Measurements from ENCODE around the gene KDM6A. TPM values are rescaled to one million over a fixed set of nuclear protein-coding genes. Genes with fewer than 3 reads are reported as not detected.
"Not testable (repeated sequence)": the region's sequence is repeated elsewhere in the genome, so short reads cannot be mapped to it uniquely, and the experiment has no call there.

The KDM6A gene
- total RNA-seq, 1 donor from 2014 or later = 30.3 TPM

DNA sequence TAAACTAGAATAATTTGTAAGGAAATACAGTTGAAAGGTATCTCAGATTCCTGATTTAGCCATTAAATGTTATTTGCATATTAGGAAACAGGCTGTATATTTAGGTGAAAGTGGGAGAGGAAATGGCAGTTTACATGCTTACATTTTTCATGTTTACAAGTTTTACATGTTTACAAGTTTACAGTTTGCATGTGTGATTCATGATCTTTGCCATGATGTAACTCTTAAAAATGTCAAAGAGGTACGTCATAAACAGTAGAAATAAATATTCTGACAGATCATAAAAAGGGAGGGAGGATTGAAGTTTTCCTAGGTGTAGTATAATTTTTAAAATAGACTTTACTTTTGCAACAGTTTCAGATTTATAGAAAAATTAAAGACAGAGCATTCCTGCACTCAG is 45.7 kb downstream of the KDM6A start:
- intact Hi-C loops (cut with micrococcal nuclease) = no loop called here

DNA sequence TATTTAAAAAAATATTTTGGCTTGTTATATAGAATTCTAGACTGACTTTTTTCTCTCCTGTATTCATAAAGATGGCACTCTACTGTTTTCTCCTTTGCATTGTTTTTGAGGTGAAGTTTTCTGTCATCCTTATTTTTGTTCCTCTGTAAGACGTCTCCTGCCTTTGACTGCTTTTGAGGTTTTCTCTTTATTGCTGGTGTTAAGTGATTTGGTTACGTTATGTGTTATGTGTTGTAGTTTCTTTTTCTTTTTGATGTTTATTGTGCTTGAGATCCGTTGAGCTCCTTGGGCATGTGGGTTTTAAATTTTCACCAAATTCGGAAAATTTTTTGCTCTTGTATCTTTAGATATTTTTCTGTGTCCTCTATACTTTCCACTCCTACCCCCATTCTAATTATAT is 50.0 kb downstream of the KDM6A start:
- intact Hi-C loops (cut with micrococcal nuclease) = loop anchor here (2.0 kb wide), 1 partner anchor 48 kb away; no protein-coding TSS in a partner anchor

DNA sequence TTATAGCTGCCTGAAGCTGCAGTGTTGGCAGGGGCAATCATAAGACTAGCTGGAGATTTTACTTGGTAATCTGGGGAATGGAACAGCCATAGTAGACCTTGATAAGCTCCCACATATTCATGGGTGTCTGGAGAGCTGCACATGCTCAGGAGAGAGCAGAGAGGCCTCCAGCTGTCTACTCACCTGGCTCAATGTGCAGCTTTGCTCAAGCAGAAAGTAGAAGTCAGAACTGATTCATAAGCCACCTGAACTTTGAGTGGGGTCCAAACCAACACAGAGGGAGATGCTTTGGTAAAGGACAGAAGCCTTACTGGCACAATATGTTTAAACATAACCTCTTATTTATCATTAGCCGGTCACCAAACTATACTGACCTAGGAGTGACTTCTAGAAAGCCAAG is 54.4 kb downstream of the KDM6A start:
- intact Hi-C loops (cut with micrococcal nuclease) = no loop called here

DNA sequence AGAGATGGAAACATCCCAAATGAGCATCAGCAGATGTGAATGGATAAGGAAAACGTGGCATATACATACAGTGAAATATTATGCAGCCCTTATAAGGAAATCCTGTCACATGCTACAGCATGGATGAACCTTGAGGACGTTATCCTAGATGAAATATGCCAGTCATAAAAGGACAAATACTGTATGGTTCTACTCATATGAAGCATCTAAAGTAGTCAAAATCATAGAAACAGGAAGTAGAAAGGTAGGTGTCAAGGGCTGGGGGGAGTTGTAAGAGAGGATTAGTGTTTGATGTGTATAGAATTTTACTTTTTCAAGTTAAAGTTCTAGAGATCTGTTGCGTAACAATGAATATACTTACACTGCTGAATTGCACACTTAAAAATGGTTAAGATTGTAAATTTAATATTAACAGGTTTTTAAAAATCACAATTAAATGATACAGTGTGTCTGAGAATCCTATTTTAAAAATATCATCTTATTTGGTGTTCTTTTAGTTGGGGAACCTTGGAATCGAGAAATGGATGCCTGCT is 58.5 kb downstream of the KDM6A start:
- intact Hi-C loops (cut with micrococcal nuclease) = no loop called here

DNA sequence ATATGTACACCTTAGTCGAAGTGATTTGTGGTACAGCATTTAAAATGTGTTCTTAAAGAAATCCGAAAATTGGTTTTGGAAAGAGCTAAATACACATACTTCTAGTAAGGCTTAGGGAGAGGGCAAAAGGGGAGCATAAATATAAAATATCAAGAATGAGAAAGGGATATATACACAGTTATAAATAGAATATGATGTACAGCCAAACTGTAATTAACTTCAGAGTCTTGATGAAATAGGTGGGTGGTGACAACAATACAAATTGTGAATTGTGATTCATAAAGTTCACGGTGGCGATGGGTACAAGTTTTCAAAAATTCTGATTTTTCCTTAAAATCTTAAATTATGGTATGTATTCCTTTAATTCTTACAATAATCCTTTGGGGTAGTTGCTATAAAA is 62.2 kb downstream of the KDM6A start:
- intact Hi-C loops (cut with micrococcal nuclease) = no loop called here

DNA sequence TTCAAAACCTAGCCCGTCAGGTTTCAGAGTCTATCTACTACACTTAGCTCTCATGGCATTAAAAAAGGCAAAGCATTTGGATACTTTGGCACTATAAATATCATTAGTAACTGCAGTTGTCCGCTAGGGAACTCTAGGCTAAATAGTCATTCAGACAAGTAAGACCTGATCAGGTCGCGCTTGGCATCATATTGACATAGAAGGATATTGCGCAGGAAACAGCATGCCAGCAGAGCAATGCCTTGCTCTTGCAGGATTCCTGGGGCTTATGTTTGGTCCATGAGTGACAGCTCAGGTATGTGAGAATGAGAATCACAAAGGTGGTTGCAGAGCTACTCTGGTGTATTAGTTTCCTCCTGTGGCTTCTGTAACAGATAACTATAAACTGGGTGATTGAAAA is 62.7 kb downstream of the KDM6A start:
- intact Hi-C loops (cut with micrococcal nuclease) = no loop called here

DNA sequence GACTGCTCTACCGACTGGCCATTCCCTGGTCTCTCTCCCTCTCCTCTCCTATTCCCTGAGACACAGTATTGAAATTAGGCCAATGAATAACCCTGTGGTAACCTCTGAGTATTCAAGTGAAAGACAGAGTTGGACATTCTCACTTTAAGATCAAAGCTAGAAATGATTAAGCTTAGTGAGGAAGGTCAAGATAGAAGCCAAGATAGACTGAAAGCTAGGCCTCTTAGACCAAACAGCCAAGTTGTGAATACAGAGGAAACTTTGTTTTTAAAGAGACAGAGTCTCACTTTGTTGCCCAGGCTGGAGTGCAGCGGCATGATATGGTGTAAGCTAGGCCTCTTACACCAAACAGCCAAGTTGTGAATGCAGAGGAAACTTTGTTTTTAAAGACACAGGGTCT is 64.6 kb downstream of the KDM6A start:
- intact Hi-C loops (cut with micrococcal nuclease) = no loop called here

DNA sequence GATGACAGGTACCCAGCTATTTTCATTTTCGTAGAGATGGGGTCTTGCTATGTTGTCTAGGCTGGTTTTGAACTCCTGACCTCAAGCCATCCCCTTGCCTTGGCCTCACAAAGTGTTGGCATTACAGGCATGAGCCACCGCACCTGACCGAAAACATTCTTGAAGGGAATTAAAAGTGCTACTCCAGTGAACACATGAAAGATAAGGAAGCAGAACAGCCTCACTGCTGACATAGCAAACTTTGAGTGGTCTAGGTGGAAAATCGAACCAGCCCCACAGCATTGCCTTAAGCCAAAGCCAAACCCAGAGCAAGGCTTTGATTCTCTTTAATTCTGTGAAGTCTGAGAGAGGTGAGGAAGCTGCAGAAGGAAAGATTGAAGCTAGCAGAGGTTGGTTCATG is 65.1 kb downstream of the KDM6A start:
- intact Hi-C loops (cut with micrococcal nuclease) = no loop called here

DNA sequence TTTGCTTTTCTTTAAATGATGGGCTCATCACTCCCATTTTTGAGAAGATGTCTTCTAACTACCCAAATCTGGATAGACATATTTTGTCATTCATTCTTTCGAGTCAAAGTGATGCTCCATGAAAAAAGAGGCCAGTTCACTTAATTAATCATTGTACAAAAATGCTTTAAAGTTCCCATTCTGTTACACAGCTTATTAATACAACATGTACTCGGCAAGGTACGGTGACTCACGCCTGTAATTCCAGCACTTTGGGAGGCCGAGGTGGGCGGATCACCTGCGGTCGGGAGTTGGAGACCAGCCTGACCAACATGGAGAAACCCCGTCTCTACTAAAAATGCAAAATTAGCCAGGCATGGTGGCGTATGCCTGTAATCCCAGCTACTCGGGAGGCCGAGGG is 67.6 kb downstream of the KDM6A start:
- intact Hi-C loops (cut with micrococcal nuclease) = not testable (repeated sequence)

DNA sequence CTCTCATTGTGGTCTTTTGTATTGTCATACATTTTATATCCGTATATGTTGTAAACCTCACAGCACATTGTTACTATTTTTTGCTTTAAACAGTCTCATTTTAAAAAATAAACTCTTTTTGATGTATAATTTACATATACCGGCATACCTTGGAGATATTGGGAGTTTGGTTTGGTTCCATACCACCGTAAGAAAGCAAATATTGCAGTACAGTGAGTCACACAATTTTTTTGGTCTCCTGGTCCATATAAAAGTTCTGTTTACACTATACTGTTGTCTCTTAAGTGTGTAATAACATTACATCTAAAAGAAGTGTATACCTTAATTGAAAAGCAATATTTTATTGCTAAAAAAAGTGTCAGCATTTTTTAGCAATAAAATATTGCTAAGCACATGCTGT is 70.0 kb downstream of the KDM6A start:
- intact Hi-C loops (cut with micrococcal nuclease) = no loop called here

DNA sequence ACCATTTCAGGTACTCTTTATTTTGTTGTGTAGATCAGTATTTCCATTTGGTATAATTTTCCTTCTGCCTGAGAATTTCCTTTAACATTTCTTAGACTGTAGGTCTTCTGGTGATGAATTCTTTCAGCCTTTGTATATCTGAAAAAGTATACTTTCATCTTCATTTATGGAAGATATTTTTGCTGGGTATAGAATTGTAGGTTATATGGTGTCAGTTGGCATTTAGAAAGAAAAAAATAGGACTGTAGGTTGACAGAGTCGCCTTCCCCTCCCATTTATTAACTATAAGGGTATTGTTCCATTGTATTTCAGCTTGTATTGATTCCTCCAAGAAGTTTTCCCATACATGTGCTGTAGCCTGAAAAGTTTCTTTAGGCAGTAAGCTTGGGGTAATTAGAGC is 71.9 kb downstream of the KDM6A start:
- intact Hi-C loops (cut with micrococcal nuclease) = no loop called here

DNA sequence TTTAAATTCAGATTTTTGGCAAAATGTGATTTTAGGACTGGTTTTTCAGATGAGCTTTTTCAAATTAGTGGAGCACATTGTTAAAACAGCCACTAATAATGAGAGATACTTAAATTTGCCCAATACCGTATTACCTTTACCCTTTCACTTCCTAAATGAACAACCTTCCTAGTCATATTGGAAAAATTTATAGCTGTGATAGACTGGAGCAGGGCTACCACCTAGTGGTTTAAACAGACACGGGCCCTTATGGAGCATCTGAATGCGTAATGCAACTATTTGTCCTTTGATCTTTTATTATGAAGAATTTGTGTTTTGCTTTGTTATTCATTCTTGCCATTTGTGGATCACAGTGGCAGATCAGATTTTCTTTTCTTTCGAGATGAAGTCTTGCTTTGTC is 72.7 kb downstream of the KDM6A start:
- intact Hi-C loops (cut with micrococcal nuclease) = no loop called here

DNA sequence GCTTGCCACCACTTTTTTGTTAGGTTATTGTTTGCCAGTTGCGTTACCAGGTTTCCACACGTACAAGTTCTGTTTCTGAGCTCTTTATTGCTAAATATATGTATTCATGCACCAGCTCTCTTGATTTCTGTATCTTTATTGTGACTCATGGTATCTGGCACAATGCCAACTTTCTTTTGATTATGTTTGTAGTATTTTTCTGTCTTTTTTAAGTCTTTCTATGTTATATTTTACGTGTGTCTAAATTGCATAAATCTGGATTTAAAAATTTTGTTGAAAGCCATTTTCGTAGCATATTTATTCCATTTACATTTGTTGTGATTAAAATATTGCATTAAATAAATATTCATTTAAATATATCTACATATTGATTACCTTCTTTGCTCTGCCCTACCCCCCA is 73.8 kb downstream of the KDM6A start:
- intact Hi-C loops (cut with micrococcal nuclease) = no loop called here

DNA sequence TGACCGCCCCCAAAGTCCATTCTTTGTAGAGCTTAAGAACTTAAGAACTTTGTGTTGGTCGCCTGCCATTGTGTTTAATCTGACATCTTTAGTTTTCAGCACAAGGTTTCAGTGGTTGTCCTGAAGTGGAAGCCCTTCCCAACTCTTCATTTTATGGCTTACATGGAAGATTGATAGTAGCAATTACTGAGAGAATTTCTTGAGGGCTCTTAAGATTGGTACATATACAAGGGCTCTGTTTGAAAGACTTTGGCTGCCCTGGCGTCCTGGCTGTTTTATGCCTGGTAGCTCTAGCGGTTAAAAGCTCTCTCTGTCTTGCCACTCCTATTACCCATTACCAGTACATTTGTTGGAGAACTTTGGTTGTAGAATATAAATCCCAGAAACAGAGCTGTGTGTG is 75.0 kb downstream of the KDM6A start:
- intact Hi-C loops (cut with micrococcal nuclease) = no loop called here

DNA sequence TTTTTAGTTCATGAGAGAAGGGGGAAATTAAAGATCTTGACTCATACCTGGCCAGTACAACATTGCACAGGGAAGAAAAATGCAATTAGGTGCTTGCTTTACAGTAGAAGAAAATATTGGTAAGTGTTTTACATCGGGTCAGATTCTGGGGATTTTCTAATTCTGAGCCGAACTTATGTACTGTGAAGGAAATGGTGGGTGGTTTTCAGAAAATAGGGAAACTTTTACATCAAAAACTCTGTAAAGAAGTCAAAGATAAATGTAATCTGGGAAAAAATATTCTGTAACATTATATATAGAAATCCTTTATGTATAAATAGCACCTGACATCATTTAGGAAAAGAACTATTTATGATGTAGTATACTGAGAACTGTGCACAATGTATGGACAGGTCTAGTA is 75.4 kb downstream of the KDM6A start:
- intact Hi-C loops (cut with micrococcal nuclease) = no loop called here

DNA sequence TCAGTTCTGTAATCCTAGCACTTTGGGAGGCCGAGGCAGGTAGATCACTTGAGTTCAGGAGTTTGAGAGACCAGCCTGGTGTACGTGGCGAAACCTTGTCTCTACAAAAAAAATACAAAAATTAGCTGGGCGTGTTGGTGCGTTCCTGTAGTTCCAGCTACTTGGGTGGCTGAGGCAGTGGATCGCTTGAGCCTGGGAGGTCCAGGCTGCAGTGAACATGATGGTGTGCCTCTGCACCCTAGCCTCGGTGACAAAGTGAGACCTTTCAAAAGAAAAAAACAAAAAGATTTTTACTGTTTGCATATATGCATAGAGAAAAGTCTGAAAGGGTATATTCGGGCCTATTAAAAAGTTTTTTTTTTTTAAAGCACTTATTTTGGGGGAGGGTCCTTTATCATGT is 76.1 kb downstream of the KDM6A start:
- intact Hi-C loops (cut with micrococcal nuclease) = no loop called here

DNA sequence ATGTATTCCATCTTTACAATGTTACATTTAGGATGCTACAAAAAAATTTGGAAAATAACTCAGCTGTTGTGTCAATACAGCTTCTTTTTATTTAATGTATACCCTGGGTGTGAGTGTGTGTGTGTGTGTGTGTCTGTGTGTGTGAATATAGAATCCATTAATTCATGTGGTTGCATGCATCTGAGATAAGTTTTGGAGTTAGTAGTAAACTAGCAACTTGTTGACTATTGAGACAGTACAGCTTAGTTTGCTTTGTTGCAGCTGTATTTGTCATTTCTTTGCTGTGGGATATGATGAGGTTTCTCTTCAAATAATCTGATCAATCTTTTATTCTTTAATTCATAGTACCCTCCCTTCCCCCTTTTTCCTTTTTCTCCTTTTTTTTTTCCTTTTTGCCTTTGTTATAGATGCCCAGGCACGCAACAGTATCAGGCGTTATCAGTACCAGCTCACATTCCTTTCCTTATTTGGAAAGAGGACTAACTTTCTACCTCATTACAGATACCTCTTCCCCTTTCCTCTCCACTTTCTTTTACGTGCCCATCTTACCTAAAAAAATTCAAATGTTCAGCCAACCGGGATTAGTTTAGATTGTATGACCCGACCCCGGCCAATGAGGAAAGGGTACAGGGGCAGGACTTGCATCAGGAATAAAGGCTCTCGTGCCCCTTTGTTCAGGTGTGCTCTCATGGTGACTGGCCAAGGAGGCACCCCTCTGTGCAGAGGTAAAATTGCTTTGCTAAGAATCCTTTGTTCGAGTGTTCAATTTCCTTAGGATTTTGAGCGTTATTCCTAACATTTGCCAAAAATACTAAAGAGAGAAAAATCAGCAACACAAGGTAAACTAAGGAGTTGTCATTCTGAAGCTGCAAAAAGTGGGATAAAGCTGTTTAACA is 77.7 kb downstream of the KDM6A start:
- intact Hi-C loops (cut with micrococcal nuclease) = not testable (repeated sequence)

DNA sequence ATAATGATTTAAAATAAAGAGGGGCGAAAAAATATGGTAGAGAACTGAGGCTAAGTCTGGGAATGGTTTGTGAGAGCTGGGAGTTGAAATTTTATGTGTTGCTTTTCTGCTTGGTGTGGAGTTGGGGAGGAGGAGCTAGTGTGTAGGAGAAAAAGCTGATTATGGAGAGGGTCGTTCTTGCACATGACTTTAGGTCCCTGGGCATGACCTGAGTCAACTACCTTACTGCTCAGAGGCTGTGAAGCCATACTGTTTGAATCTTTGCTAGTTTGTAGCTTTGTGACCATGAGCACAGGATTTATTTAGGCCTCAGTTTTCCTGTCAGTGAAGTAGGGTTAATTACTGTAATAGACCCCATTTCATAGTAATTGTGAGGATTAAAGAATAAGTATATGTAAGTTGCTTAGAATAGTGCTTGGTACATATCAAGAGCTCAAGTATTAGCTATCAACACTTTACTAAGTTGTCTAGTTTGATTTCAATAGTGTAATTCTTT is 78.6 kb downstream of the KDM6A start:
- intact Hi-C loops (cut with micrococcal nuclease) = no loop called here

DNA sequence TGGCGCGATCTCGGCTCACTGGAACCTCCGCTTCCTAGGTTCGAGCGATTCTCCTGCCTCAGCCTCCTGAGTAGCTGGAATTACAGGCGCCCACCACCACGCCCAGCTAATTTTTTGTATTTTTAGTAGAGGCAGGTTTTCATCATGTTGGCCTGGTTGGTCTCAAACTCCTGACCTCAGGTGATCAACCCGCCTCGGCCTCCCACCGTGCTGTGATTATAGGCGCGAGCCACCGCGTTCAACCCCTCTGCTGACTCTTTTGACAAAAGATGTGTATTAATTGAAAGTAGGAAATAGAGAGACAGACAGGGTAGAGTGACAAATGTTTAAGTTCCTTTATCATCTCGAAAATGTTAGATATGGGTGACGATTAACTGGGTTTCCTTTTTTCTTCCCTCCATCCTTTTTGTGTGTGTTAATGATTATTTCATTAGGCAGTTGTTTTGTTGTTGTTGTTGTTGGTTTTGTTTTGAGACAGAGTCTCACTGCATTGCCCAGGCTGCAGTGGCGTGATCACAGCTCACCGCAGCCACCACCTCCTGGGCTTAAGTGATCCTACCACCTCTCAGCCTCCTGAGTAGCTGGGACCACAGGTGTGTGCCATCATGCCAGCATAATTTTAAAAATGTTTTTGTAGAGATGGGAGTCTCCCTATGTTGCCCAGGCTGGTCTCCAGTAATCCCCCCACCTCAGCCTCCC is 79.5 kb downstream of the KDM6A start:
- intact Hi-C loops (cut with micrococcal nuclease) = no loop called here

DNA sequence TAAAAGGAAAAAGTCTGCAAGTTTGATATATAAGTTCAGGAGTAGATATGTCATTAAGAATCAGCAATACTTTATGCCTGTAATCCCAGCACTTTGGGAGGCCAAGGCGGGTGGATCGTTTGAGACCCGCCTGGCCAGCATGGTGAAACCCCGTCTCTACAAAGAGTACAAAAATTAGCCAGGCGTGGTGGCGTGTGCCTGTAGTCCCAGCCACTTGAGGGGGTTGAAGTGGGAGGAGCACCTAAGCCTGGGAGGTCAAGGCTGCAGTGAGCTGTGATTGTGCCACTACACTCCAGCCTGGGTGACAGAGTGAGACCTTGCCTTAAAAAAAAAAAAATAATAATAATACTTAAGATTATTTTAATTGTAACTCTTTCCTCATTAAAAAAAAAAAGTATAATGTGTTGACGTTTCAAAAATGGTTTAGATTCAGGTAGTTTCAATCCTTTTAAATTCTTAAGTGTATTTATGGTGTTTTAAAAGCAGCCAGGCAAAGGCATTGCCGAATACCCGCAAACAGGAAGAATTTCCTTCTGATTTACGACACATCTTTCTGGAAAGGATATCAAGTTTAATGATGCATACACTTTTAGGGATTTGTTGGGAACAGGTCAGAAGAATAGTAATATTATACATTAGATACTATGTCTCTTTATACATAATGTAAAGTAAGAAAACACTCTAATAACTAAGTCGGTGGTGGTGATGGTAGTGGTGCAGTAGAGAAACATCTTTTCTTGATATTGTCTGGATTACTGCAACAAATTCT is 80.9 kb downstream of the KDM6A start:
- intact Hi-C loops (cut with micrococcal nuclease) = no loop called here

DNA sequence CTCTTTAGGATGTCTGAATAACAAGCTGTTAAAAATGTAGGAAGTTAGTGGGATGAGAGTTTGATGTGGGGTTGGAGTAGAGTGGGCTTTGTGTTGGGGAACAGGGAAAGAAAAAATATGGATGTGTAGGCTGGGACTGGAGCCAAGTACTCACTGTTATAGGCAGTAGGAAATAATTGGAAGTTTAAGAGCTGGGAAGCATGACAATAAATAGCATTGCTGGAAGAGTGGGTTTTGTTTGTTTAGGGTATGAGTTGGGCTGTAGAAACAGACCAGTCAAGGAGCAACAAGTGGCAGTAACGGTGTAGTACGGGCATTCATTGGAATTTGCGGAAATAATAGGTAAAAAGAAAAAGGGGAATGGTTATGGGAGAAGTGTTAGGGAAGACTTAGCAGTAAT is 81.6 kb downstream of the KDM6A start:
- intact Hi-C loops (cut with micrococcal nuclease) = no loop called here

DNA sequence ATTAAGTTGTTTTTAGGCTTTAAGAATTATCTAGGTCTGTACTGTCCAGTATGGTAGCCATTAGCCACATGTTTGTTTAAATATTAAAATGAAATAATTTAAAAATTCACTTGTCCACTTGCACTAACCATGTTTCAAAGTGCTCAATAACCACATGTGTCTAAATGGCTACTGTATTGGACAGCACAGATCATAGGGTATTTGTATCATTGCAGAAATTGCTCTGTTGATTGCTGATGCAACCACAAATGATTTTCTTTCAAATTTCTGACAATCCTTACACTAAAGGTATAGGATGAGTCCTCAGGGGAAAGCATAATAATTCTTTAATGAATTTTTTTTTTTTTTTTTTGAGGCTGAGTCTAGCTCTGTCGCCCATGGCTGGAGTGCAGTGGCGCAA is 84.9 kb downstream of the KDM6A start:
- intact Hi-C loops (cut with micrococcal nuclease) = no loop called here
